Epithelial cell of prostate (primary cell): ENCODE results near the gene NDFIP1.
"Not testable (repeated sequence)": the region's sequence is repeated elsewhere in the genome, so short reads cannot be mapped to it uniquely, and the experiment has no call there.

Experiments used
- DNase-seq: peaks from one replicate; pipeline ENCODE4 v3.0.0-alpha.2; 2011; ENCODE audit warnings: low read depth, low spot score
- H3K27ac ChIP-seq: fragments of 450-650 bp; 2 replicates; pipeline ENCODE4 v1.5.1; 2017; ENCODE audit warnings: mild to moderate bottlenecking

Gene NDFIP1

DNA sequence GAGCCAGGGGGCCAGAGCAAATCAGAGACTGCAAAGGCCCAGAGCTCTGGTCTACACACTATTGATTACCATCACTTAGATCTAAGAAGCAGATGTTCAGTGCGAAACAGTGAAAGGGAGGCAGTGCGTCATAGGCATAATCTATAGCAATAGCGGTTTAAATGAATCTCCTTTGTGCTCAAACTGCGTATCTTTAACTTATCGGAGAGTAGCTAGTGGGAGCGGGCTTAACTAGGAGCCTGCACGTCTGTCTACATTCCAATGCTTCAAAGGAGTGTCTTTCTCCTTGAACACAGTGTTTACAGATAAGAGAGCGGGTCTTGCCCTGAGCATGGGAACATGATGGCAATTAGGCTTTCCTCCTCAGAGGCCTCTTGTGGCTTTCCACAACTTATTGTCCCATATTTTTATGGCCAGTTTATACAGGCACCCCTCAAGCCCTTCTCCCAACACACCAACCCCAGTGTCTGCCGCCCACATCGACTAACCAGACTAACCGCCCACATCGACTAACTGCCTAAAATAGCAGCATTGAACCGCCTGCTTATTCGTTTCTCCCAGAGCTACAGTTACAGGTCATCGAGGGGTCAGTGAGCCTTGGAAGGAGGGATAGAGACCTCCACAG, 19.6 kb upstream of the NDFIP1 start:
- not testable (repeated sequence) for DNase-seq, H3K27ac ChIP-seq

DNA sequence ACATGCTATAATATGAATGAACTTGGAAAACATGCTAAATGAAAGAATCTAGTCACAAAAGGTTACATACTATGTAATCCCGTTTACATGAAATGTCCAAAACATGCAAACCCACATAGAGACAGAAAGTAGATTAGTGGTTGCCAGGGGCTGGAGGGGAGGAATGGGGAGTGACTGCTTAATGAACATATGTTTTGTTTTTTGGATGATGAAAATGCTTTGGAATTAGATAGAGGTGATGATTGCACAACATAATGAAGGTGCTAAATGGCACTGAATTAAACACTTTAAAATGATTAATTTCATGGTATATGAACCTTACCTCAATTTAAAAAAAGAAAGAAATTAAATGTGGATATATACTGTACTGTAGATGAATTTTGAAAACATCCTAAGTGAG, 17.6 kb upstream of the NDFIP1 start:
- DNase-seq: no peak
- H3K27ac ChIP-seq: no peak overlapping the region

DNA sequence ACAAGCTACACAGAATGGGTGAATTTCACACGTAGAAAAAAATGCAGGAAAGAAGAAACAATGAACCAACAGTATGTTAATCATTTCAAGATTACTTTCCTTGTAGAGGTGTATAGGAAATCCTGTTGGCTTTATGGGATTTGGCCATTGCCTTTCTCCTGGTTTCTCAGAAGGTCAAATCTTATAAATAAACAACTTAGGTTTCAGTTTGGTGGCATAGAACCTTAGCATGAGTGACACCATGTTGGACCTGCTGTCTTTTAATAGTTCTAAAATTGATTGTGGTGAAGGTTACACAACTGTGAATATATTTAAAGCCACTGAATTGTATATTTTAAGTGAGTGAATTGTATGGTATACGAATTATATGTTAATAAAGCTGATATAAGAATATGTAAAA, 16.7 kb upstream of the NDFIP1 start:
- no peak overlapping the region for H3K27ac ChIP-seq
- DNase-seq: no peak

DNA sequence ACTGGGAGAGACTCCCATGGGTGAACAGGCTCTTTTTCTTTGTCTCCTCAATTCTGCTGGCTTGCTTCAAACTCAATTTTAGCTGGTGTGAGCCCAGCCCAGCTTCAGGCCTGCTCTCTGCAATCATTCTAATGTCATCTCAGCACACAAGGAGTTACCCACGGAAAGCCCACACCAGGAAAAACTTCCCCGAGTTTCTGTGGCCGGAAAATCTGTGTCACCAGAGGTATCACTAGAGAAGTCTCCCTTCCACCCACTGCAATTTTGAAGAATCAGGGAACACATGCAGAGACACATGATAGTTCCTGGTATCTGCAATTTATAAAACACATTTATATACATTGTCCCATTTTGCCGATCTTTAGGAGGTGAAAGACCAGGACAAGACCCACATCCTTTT, 13.5 kb upstream of the NDFIP1 start:
- H3K27ac ChIP-seq: peak overlapping the region; percentile 66
- no peak for DNase-seq

DNA sequence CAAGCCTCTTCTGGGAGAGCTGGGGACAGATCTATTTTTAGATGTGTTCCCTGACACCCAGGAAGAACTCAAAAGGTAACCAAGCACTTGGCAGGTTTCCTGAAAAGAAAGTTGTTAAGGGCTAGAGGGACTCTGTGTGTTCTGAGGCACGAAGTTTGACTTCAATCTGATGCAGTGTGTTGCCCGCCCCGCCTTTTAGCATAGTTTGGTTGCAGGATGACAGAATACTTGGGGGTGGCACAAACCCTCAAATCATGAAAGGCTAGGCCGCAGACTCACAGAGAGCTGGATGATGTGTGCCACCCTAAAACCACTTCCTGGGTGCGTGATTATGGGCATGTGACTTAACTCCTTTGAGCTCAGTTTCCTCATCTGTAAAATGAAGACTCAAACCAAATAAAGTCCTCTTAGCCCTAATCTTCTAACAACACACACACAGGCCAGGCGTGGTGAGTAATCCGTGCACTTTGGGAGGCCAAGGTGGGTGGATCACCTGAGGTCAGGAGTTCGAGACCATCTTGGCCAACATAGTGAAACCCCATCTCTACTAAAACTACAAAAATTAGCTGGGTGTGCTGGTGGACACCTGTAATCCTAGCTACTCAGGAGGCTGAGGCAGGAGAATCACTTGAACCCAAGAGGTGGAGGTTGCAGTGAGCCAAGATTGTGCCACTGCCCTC, 12.8 kb upstream of the NDFIP1 start:
- H3K27ac ChIP-seq: peak overlapping the region; percentile 66
- DNase-seq: peak; percentile 66

DNA sequence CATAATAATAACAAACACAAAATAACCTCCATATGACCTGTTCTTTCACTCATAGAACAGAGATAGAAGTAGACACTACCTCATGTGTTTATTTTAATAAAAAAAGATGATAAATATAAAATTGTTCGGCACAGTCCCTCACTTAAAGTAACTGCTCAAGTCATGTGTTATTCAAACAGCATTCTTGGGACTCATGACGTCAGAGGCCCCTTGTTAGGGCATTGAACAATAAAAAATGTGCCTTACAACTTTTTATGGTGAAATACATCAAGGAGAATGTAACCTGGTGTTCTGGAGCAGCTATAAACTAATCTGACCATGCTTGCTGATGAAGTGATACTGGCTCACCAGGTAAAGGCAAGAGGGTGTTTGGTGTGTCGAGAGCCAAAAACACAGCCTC, 12.2 kb upstream of the NDFIP1 start:
- H3K27ac ChIP-seq: peak overlapping the region; percentile 66
- no peak for DNase-seq

DNA sequence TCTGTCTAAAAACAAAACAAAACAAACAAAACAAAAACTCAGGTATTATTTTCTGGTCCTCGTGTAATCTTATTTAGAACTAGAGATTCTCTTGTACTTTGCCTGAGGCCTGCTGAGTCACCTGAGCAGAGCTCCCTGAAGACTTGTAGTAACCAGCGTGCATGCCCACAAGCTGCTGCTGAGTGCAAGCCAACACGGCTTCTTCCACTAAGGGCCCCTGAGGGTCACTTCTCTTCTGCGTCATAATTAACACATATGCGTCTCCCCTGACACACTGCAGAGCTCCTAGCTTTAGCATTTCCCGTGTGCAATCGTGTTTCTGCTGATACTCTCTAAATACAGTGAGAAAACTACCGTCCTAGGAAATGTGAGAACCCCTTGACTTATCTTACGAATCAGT, 10.9 kb upstream of the NDFIP1 start:
- H3K27ac ChIP-seq: peak overlapping the region; percentile 66
- peak; percentile 72 for DNase-seq

DNA sequence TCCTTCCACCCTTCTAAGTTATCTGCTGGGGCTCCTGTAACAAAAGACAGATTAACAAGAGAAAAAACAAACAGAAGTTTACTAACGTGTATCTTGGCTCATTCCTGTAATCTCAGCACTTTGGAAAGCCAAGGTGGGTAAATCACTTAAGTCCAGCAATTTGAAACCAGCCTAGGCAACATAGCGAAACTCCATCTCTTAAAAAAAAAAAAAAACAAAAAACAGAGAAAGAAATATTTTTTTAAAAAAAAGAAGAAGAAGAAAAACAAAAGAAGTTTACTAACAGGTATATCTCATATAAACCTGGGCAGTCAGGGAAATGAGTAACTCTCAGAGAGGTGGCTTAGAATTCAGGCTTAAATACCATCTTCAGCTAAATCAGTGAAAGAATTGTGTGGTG, 10.3 kb upstream of the NDFIP1 start:
- peak overlapping the region; percentile 66 for H3K27ac ChIP-seq
- DNase-seq: no peak

DNA sequence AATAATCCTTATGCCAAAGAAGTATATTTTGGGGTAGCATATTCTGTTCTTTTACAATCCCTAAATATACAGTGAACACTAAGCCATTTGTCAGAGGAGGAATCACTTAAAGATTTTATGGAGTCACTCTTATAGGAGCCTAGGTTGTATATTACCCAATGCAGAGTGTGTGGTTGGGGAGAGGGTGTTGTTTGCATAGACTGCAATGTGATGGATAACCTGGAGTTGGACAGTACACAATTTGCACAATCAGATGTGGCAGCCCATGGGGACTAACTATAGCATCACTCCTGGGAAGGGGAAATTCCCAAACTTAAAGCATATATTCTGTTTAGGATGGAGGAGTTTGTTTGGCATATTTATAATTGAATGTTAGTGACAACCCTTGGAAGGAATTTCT, 9.6 kb upstream of the NDFIP1 start:
- no peak for DNase-seq
- no peak overlapping the region for H3K27ac ChIP-seq

DNA sequence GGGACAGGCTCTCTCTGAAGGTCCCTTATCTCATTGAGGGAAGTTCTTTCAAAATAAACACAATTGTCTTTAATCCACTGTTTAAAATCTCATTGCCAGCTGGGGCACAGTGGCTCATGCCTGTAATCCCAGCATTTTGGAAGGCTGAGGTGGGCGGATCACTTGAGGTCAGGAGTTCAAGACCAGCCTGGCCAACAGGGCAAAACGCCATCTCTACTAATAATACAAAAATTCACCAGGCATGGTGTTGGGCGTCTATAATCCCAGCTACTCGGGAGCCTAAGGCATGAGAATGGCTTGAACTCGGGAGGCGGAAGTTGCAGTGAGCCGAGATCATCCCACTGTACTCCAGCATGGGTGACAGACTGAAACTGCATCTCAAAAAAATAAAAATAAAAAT, 8.3 kb upstream of the NDFIP1 start:
- no peak for DNase-seq
- no peak overlapping the region for H3K27ac ChIP-seq

DNA sequence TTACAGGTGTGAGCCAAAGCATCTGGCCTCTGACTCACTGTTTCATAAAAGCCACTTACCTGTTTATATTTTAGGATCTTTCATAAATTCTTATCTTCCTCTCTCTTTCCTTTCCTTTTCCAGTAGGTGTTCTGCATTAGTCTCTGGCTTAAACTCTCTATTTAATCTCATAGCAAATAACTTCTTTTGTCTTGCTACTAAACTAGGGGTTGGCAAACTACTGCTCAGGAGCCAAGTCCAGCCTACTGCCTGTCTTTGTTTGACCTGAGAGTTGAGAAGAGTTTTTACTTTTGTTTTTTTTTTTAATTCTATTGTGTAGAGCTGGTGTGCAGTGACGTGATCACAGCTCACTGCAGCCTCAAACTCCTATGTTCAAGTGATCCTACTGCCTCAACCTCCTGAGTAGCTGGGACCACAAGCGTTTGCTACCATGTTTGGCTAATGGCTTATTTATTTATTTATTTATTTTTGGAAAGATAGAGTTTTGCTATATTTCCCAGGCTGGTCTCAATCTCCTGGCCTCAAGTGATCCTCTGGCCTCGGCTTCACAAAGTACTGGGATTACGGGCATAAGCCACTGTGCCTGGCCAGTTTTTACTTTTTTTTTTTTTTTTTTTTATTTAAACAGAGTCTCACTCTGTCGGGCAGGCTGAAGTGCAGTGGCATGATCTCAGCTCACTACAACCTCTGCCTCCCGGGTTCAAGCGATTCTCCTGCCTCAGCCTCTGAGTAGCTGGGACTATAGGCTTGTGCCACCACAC, 5.4 kb upstream of the NDFIP1 start:
- DNase-seq: no peak
- no peak overlapping the region for H3K27ac ChIP-seq

DNA sequence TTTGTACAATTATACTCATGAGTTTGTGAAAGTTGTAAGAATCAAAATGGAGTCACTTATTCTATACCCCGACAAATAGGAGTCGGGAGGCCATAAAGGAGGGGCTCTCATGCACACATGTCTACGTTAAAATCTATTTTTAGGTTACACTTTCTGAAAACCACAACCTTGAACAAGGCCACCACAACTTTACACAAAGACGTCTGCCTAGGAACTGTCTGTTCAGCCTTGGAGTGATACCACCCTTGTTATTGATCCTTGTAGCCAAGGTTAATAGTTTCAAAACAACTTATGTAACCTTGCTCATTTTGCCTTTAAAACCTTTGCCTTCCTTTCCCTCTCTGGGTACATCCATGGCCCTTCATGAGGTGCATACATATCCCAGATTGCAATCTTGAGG, 4.1 kb upstream of the NDFIP1 start:
- H3K27ac ChIP-seq: no peak overlapping the region
- no peak for DNase-seq

DNA sequence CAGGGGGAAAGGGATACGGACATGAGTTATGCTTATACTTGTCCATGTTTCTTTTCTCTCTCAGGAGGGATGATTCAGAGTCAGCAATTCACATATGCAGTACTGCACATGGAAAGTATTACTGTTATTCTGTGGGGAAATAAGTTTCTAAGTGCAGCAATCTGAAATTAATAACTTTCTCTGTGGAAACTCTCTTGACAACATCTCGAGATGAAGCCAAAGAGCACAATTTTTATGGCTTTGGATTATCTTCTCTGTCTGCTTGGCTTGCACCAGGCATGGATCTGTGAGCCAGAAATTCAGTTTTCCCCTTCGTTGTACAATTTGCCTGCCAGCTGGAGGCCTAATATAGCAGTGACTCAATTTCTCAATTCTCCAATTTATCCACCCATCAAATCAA, 2.5 kb upstream of the NDFIP1 start:
- no peak overlapping the region for H3K27ac ChIP-seq
- no peak for DNase-seq

DNA sequence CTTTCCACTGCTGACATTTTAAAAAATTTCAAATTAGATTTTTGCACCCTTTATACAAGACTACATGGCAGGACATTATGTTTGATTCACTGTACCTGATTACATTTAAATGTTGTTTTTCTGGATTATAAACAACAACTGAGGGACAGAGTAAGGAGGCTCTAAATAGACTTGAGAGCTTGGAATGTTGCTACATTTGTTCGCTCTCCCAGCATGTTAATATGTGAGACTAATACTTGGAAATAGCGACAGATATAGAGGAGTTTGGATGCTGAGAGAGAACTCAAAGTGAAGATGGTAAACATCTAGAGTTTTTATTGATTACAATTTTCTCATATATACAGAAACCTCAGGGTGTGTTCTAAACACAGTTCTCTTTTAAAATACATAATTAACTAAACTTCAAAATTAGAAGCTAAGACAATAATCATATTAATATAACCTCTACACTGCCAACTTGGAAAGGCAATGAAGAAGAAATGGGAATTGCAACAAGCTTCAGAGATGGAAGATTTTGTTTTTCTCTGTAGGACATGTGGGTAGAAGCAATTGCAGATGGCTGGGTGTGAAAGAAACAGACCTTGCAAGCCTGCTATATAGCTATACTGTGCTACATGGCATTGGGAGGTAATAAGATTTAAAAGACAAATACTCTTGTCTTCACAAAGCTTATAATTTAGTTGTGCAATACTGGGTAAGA, 1.4 kb upstream of the NDFIP1 start:
- no peak for DNase-seq
- no peak overlapping the region for H3K27ac ChIP-seq

DNA sequence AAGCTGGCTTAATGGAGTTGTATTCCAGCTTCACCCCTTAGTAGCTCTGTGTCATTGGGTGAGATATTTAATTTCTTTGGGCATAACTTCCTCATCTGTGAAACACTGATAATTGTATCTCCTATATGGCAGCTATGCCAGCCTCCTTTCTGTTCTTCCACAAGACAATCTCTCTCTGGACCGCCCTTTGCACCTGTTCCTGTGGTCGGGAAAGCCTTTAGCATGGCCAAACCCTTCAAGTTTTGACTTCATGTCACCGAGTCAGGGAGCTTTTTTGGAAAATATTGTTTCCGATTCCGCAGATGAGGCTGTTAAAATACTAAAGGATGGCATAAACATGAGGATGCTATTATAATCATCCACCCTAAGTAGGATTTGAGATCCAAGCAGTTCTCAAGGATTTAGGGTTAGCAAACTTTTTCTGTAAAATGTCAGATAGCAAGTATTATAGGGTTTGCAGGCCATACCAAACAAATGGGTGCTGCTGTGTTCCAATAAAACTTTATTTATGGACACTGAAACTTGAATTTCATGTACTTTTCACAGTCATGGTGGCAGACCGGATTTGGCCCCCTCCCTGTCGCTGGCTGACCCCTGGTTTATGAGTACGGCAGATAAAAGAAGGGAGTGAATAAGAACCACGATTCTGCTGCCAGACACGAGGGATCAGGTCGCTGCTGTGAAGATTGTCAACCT, 695 bp upstream of the NDFIP1 start:
- DNase-seq: no peak
- H3K27ac ChIP-seq: peak overlapping the region; percentile 87

DNA sequence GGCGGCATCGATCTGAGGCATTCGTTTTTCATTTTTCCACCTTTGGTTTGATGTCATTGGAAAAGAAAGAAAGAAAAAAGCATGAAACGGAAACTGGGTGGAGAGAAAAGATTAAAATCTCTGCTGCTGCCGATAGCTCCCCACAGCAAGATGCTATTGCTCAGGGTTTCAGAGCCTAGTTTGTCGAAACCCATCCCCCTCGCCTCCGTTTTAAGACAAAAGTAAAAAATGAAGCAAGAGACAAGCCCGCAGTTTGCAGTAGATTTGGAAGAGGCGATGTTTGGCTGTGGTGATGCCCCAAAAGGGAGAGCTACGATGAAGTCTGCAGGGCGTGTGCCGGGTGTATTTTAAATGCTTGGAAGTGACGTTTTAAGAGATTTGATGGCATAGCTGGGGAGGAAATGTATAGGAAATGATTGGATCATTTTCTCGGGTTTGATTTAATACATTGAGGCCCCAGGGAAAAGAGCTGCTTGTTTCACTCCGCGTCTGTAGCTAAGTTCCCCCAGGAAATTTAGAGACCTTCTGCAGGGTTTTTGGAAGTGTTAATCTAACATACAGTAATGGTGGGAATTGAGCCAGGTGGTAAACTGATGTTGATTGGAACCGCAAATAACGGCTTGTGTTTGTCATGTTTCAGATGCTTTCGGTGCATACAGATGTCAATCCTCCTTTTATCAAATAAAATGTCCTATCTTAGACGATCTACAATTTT, 909 bp downstream of the NDFIP1 start:
- no peak for DNase-seq
- peak overlapping the region; percentile 87 for H3K27ac ChIP-seq

DNA sequence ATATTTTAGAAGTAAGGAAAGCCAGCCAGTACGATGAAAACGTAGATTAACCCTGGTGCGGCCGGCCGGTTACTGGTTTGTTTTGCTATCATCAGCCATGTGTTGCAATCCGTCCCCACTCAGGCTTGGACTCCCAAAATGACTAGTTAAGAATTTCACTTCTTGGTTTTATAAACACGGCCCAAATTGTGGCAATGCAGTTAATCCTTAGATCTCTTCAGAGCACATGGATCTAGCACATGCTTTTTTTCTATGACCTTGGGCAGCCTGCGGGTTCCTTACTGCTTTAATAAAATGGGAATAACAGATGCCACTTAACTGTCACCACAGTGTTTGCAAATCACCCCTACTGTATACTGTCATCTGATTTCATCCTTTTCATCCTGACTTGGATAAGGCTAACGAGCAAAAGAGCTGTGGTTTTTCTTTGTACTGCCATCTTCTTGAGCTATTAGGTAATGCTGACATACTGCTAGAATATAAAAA, 1.5 kb downstream of the NDFIP1 start:
- peak overlapping the region; percentile 87 for H3K27ac ChIP-seq
- DNase-seq: no peak

DNA sequence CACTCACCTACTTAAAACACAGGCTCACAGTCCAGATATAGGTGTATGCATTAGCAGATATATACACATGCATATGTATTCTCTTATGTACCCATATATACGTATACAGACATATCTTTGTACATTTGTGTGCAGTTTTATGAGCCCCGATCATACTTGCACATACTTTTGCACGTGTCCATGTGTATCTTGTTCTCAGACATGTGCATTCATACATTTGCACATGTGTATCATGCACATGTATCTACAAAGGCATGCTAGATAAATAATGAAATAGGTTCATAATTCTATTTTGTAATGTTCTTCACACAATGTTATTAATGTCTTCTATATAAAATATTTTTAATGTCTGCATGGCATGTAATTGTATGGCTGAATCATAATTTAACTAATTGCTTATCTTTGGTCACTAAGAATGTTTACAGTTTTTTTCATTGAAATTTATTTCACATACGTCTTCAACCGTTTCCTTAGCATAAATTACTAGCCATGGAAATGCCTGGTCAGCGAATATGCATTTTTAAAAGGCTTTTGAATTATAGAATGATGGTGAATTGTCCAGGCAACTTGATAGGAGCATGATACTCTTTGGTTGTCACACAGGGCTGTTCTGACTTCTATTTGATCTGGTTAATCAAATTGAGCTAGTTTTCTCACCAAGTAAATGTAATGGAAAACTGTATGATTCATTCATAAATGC, 2.6 kb downstream of the NDFIP1 start:
- no peak overlapping the region for H3K27ac ChIP-seq
- no peak for DNase-seq

DNA sequence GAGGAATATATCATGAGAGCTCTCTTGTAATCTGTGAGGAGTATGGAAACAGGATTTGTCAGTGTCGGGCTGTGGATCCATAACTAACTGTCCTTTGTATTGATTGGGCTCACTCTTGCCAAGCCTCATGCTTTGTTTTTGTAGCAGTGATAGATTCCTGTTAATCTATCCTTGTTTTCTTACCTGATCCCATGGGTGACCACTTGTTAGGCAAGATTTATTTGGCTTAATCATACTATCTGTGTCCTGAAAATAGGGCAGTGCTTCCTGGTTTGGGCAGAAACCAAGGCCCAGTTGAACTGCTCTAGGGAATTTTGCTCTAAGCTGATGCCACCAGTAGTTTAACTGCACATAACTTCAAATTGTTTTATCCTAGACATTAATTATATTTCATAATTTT, 6.1 kb downstream of the NDFIP1 start:
- no peak overlapping the region for H3K27ac ChIP-seq
- no peak for DNase-seq
